ENCODE results near the gene RALGAPA1.
"Not testable (repeated sequence)": the region's sequence is repeated elsewhere in the genome, so short reads cannot be mapped to it uniquely, and the experiment has no call there.

RALGAPA1 gene

DNA sequence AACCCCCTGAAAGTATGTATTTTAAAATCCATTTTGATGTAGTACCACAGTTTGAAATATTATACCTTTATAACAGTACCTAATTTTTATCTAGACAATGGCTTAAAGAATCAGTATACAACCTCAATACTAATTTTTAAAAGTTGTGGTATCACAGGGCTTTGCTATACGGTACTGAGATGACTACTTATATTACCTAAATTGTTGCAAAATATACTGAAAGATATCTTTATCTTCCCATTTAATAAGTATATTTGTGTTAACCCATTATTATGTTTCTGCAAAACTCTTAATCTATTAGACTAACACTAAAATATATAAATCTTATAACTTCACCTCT, 67.1 kb downstream of the RALGAPA1 start:
- TF ChIP-seq MYC (IDR thresholded peaks at IDR 0.05; ENCODE audit: low read depth, low read length) (no peak), POLR2A (IDR thresholded peaks at IDR 0.05; ENCODE audit: extremely low read depth, insufficient read length) (no peak)
- TF ChIP-seq, protein P1, sequence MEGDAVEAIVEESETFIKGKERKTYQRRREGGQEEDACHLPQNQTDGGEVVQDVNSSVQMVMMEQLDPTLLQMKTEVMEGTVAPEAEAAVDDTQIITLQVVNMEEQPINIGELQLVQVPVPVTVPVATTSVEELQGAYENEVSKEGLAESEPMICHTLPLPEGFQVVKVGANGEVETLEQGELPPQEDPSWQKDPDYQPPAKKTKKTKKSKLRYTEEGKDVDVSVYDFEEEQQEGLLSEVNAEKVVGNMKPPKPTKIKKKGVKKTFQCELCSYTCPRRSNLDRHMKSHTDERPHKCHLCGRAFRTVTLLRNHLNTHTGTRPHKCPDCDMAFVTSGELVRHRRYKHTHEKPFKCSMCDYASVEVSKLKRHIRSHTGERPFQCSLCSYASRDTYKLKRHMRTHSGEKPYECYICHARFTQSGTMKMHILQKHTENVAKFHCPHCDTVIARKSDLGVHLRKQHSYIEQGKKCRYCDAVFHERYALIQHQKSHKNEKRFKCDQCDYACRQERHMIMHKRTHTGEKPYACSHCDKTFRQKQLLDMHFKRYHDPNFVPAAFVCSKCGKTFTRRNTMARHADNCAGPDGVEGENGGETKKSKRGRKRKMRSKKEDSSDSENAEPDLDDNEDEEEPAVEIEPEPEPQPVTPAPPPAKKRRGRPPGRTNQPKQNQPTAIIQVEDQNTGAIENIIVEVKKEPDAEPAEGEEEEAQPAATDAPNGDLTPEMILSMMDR (IDR thresholded peaks at IDR 0.05; ENCODE audit: low read depth, low read length) = no peak
- TF ChIP-seq, protein P2, sequence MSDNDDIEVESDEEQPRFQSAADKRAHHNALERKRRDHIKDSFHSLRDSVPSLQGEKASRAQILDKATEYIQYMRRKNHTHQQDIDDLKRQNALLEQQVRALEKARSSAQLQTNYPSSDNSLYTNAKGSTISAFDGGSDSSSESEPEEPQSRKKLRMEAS (IDR thresholded peaks at IDR 0.05; ENCODE audit: low read depth, low read length) = no peak
- no peak overlapping the region for H3K4me3 ChIP-seq (ENCODE audit: low read depth, low read length)
- DNase-seq (ENCODE audit: low read depth) = no peak

DNA sequence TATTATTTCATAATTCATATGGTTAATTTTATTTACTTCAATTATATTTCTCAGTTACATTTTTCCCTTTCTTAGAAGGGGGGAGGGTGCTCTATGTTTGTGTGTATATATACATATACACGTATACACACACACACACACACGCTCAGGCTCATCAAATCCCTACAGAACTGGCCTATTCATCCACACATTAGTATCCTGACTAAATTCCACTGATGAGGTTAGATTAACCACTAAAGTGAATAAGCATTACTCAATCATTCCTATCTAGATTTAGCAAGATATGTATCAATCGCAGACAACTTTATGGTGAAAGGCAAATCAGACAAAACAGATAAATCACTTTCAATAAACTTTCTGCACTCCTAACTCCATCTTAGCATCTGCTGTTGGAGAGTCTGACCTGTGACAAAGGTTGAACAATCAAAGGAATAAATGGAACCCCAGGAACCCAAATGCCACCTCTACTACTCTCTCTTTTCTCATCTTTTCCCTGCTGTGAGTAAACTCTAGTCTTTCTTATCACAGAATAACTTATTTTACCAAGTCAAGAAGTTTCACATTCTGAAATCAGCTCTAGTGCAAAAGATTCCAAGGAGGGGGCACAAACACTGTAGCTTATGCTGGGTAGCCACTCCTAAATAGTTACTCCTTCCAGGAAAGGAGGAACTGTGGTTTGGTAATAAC, 67.6 kb downstream of the RALGAPA1 start:
- TF ChIP-seq POLR2A (IDR thresholded peaks at IDR 0.05; ENCODE audit: extremely low read depth, insufficient read length) (no peak), MYC (IDR thresholded peaks at IDR 0.05; ENCODE audit: low read depth, low read length) (no peak)
- TF ChIP-seq, protein P2 (IDR thresholded peaks at IDR 0.05; ENCODE audit: low read depth, low read length) = no peak
- DNase-seq (ENCODE audit: low read depth) = no peak
- no peak overlapping the region for H3K4me3 ChIP-seq (ENCODE audit: low read depth, low read length)

DNA sequence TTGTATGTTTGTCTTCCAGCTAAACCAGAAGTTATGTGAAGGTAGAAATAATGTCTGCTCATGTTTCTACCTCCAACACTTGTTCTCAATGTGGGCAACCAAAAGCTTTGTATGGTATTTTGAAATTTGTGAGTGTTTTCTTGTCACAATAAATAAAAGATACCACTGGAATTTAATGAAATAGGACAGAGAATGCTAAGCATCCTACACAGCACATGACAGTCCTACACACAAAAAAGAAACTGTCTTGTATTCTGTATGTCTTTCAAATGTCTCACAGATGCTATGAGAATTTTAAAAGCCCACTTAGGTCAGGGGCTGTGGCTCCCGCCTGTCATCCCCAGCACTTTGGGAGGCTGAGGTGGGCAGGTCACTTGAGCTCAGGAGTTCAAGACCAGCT, 68.9 kb downstream of the RALGAPA1 start:
- TF ChIP-seq POLR2A (IDR thresholded peaks at IDR 0.05; ENCODE audit: extremely low read depth, insufficient read length) (no peak), MYC (IDR thresholded peaks at IDR 0.05; ENCODE audit: low read depth, low read length) (no peak)
- TF ChIP-seq, protein P2 (IDR thresholded peaks at IDR 0.05; ENCODE audit: low read depth, low read length) = no peak
- TF ChIP-seq, protein P1 (IDR thresholded peaks at IDR 0.05; ENCODE audit: low read depth, low read length) = no peak
- no peak for DNase-seq (ENCODE audit: low read depth)
- no peak overlapping the region for H3K4me3 ChIP-seq (ENCODE audit: low read depth, low read length)

DNA sequence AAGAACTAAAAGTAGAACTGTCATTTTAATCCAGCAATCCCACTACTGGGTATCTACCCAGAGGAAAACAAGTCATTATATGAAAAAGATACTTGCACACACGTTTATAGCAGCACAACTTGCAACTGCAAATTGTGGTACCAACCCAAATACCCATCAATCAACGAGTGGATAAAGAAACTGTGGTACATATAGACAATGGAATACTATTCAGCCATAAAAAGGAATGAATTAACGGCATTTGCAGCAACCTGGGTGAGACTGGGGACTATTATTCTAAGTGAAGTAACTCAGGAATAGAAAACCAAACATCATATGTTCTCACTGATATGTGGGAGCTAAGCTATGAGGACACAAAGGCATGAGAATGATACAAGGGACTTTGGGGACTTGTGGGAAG, 73.9 kb downstream of the RALGAPA1 start:
- not testable (repeated sequence) for H3K4me3 ChIP-seq (ENCODE audit: low read depth, low read length)

DNA sequence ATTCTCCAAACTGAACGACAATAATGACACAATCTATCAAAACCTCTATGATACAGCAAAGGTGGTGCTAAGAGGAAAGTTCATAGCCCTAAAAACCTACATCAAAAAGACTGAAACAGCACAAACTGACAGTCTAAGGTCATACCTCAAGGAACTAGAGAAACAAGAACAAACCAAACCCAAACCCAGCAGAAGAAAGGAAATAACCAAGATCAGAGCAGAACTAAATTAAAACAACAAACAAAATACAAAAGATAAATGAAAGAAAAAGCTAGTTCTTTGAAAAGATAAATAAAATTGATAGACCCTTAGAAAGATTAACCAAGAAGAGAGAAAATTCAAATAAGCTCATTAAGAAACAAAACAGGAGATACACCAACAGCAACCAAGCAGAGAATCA, 75.6 kb downstream of the RALGAPA1 start:
- not testable (repeated sequence) for H3K4me3 ChIP-seq (ENCODE audit: low read depth, low read length); DNase-seq (ENCODE audit: low read depth)

More for the DNA sequence above, 73.9 kb downstream of the RALGAPA1 start:
- not testable (repeated sequence) for DNase-seq (ENCODE audit: low read depth)

DNA sequence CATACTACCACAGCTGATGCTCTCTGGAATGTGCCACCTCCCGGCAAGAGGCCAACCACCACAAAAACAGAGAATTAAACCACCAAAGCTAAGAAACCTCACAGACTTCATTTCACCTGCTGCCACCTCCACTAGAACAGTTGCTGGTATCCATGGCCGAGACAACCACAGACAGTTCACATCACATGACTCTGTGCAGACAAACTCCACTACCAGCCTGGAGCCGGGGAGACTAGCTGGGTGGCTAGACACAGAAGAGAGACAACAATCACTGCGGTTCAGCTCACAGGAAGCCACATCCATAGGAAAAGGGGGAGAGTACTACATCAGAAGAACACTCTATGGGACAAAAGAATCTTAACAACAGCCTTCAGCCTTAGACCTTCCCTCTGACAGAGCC, 78.2 kb downstream of the RALGAPA1 start:
- H3K4me3 ChIP-seq (ENCODE audit: low read depth, low read length) = no peak overlapping the region

DNA sequence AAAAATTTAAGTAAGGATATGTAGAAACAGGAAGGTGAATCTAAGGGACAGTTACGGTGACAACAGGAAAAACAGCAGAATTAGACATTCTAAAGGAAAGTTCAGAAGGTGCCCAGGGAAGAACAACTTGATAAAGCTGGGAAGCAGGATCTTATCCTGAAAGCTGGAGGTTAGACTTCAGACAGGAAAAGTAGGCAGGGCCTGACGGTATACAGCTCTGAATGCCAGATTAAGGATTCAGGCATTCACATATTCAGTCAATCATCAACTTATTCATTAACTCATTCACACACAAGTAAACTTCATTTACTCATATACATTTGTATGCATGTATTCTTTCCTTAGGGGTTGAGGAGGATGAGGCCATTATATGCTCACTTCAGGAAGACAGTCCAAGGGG, 81.3 kb downstream of the RALGAPA1 start:
- DNase-seq (ENCODE audit: low read depth) = no peak
- TF ChIP-seq, protein P2 (IDR thresholded peaks at IDR 0.05; ENCODE audit: low read depth, low read length) = no peak
- no peak for TF ChIP-seq POLR2A (IDR thresholded peaks at IDR 0.05; ENCODE audit: extremely low read depth, insufficient read length)
- TF ChIP-seq, protein P1 (IDR thresholded peaks at IDR 0.05; ENCODE audit: low read depth, low read length) = no peak
- no peak for TF ChIP-seq MYC (IDR thresholded peaks at IDR 0.05; ENCODE audit: low read depth, low read length)
- H3K4me3 ChIP-seq (ENCODE audit: low read depth, low read length) = no peak overlapping the region

More for the DNA sequence above, 78.2 kb downstream of the RALGAPA1 start:
- no peak for DNase-seq (ENCODE audit: low read depth)
- TF ChIP-seq, protein P2 (IDR thresholded peaks at IDR 0.05; ENCODE audit: low read depth, low read length) = no peak
- TF ChIP-seq POLR2A (IDR thresholded peaks at IDR 0.05; ENCODE audit: extremely low read depth, insufficient read length) (no peak), MYC (IDR thresholded peaks at IDR 0.05; ENCODE audit: low read depth, low read length) (no peak)
- TF ChIP-seq, protein P1 (IDR thresholded peaks at IDR 0.05; ENCODE audit: low read depth, low read length) = no peak

All from NB4 (cell line).